GM19023 (cell line): ENCODE measurements around the gene DECR2.
"Not testable (repeated sequence)": the region's sequence is repeated elsewhere in the genome, so short reads cannot be mapped to it uniquely, and the experiment has no call there.

Source experiments
- ATAC-seq: cut with Tn5 transposase; IDR thresholded peaks from one replicate; pipeline ENCODE4 v1.9.1; 2021; ENCODE audit warnings: mild to moderate bottlenecking, moderate library complexity; ENCODE audit not compliant: unreplicated experiment

The DECR2 gene

DNA sequence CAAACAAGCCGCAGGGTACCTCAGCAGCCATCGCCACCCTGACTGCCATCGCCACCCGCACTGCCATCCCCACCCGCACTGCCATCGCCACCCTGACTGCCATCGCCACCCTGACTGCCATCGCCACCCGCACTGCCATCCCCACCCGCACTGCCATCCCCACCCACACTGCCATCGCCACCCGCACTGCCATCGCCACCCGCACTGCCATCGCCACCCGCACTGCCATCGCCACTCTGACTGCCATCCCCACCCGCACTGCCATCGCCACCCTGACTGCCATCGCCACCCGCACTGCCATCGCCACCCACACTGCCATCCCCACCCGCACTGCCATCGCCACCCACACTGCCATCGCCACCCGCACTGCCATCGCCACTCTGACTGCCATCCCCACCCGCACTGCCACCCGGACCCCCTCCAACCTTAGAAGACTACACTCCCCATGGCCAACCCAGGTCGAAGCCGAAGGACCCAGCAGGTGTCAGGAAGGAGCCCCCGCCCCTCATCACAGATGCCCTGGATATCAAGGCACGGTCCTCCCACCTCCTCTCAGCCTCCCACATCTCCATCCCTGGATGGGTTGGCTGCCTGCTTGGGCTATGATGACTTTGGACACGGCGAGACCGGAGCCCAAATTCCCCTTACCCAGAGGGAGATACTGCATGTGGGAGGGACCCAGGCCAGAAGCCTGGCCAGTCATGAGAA lies 23.4 kb upstream of the DECR2 start:
- ATAC-seq, result not testable (repeated sequence)

DNA sequence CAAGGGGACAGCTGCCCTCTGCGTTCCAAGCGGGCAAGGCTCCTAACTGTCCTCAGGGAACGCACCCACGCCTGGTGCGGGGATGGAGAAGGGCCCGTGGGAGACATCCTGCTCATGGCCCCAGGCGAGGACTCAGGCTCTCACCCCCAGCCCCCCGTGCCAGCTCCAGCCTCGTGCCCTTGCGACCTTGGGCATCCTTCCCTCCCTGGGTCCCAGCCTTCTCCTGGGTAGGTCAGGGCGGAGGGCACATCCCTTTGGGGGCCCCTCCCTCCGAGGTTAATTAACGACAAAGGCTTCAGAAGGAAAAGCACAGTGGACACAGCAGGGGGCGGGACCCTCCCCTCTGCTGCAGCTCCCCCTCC lies 22.9 kb upstream of the DECR2 start:
- ATAC-seq, result no peak

- no peak for ATAC-seq
These were observed 22.3 kb upstream of the DECR2 start for GRCh38 chr16:379183-379960.

- ATAC-seq, result no peak
These were observed 21.5 kb upstream of the DECR2 start for GRCh38 chr16:379961-380761.

GRCh38 chr16:380762-381011 lies 21.0 kb upstream of the DECR2 start:
- no peak for ATAC-seq

DNA sequence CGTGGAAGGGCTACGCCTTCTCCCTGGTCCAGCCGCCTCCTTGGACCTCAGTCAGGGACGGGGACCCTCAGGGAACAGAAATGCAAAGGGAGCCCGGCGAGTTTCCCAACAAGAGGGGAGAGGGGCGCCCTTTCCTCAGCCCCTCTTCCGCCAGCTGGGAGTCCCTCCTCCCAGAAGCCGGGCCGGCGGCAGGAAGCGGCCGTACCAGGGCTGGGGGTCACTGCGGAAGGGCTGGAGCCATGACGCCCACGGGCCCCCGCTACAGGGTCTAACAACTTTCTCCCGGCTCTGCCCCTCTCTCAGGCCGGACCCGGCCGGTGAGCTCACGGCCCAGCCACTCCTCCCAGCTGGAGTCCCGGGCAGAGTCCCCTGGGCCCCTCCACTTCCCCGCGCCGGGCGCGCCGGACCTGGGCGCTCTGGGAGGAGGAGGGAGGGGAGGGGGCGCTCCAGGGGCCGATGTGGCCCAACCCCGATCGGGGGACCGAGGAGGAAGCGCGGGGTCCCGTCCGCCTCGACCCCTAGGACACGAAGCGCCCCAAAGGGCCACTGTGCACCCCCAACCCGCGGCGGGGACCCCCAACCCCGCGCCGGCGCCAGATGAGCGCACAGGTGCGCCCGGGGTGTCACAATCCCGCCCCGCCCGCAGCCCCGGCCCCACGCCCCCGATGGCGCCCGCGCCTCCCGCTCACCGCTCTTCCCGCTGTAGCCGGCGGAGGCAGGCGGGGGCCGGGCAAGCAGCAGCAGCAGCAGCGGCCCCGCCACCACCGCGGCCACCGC lies 20.5 kb upstream of the DECR2 start:
- ATAC-seq, result peak; percentile 26

DNA sequence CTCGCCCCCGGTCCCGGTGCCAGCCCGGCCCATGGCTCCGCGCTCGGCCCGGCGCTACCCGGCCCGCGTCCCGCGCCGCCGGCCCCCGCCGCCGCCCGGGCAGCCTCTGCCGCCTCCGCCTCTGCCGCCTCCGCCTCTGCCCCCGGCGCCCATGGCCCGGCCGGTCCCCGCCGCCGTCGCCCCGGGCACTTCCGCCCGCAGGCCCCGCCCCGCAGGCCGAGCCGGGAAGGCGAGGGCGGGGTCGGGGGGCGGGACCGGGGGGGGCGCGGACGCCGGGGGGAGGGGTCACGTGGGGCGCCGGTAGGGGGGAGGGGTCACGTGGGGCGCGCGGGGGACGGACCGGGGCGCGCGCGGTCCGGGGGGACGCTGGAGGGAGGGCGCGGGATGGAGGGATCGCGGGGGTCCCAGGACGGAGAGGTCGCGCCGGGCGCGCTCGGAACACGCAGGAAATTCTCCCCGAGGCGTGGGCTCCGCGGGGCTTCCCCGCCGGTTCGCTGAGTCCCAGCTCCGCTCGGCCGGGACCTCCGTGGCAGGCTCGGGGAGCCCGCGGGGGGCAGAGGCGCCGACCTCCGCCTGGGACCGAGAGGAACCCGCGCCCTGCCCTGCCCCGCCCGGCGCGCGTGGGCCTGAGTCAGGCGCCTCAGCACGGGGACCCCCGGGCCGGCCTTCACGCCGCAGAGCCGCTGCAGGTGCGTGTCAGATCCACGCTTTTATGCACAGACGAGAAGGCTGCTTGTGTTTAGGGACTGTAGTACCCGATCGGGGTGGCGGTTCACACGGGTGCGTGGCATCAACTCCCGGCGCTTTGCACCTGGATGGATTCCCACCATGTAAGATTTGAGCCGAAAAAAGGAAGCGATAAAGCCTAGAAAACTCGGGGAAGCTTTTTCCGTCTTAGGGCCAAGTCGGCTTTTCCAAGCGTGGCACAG lies 19.6 kb upstream of the DECR2 start, which contains the start of gene PGAP6:
PGAP6 (minus strand) TSS at position 190 of the 929 bp plus-strand sequence; CDS start at position 33, 157 bp downstream.
- ATAC-seq, result peak; percentile 53

DNA sequence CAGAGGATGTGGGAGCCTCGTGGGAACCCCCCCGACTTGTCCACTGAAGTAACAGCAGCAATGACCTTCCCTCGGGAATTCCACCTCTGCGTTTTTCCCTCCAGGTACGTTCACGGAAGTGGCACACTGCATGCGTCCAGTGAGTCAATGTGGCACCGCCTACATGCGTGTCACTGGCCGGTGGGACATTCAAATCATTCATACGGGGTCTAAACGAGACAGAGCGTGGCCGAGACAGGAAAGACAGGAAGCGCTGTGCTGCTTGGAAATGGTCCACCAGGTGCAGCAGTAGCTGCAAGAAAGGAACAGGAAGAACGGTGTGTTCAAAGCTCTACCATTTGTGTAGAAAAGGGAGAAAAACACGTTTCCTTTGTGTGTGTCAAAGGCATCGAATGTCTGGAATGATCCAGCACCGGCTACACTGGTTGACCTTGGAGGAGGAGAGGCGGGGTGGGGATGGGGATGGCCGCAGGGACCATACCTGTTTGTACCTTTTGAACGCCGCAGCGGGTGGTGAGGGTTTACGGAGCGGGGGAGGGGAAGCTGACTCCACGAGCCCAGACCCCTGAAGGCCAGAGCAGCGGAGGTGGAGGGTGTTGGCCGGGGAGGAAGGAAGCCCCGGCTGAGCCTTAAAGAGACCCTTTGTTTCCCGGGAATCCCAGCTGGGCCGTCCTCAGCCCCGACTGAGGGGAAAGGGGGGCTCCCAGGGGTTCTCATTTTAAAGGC lies 18.2 kb upstream of the DECR2 start:
- no peak for ATAC-seq

DNA sequence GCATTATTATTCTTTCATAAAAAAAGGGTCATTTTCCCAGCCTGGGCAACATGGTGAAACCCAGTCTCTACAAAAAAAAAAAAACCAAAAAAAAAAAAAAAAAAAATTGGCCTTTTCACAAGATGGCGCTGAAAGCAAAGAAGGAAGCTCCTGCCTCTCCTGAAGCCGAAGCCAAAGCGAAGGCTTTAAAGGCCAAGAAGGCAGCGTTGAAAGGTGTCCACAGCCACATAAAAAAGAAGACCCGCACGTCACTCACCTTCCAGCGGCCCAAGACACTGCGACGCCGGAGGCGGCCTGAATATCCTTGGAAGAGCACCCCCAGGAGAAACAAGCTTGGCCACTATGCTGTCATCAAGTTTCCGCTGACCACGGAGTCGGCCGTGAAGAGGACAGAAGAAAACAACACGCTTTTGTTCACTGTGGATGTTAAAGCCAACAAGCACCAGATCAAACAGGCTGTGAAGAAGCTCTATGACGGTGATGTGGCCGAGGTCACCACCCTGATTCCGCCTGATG lies 15.0 kb upstream of the DECR2 start:
- no peak for ATAC-seq

- not testable (repeated sequence) for ATAC-seq
These were observed 13.7 kb upstream of the DECR2 start for GRCh38 chr16:387761-388666.

GRCh38 chr16:389352-389751 lies 12.3 kb upstream of the DECR2 start:
- no peak for ATAC-seq

DNA sequence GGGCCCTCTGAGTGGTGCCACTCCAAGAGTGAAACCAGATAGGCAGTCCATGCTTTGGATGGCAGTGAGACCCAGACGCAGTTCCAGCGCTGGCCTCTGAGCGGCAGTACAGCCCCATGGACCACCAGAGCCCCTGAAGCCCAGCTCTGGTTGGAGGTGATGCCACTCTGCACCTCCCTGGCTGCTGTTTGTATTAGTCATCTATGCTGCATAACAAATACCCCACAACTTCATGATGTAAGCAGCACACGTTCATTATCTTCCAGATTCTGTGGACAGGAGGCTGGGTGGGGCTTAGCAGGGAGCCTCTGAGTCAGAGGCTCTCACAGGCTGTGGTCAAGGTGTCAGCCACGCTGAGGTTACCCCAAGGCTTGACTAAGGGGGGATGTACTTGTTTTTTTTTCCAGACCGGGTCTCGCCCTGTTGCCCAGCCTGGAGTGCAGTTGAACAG lies 9.8 kb upstream of the DECR2 start:
- ATAC-seq, result no peak

DNA sequence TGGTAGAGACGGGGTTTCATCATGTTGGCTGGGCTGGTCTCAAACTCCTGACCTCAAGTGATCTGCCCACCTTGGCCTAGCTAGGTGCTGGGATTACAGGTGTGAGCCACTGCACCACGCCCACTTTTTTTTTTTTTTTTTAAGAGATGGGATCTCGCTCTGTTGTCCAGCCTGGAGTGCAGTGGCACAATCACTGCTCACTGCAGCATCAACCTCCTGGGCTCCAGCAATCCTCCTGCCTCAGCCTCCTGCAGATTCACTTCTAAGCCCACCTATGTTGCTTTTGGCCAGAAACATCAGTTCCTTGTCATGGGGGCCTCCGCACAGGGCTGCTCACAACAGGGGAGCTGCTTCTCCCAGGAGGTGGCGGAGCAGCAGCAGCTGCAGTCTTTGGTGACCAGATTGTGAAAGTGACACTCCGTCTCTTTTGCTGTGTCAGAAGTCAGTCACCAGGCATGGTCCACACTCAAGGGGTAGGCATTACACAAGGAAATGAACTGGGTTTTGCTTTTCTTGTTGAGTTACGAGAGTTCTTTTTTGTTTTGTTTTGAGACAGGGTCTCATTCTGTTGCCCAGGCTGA lies 9.1 kb upstream of the DECR2 start:
- ATAC-seq, result no peak

DNA sequence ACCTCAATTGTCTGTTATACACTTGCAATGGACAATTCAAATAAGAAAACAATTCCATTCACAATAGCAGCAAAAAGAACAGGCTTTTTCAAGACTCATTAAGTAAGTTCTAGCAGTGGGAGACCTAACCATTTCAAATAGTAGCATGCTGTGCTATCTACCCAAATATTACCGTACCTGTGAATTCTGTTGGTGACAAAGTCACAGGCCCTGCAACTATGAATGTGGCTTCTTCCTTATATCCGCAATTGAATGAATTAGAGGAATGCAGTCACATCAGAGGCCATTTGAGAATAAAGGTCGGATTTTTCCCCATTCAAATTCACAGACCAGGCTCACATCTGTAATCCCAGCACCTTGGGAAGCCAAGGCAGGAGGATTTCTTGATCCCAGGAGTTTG lies 5.5 kb upstream of the DECR2 start:
- ATAC-seq, result no peak

DNA sequence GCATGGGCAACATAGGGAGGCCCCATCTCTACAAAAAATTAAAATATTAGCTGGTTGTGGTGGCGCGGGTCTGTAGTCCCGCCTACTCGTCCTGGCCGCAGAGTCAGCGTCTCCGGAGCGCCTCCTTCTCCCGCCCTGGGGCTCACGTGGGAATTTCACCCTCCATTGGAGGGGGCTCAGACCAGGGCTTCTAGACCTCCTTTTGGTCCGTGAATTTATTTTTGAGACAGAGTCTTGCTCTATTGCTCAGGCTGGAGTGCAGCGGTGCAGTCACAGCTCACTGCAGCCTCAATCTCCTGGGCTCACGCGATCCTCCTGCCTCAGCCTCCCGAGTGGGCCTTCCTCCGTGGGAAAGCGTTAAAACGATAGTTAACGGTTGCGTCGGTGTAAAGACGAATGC lies 5.1 kb upstream of the DECR2 start:
- no peak for ATAC-seq

DNA sequence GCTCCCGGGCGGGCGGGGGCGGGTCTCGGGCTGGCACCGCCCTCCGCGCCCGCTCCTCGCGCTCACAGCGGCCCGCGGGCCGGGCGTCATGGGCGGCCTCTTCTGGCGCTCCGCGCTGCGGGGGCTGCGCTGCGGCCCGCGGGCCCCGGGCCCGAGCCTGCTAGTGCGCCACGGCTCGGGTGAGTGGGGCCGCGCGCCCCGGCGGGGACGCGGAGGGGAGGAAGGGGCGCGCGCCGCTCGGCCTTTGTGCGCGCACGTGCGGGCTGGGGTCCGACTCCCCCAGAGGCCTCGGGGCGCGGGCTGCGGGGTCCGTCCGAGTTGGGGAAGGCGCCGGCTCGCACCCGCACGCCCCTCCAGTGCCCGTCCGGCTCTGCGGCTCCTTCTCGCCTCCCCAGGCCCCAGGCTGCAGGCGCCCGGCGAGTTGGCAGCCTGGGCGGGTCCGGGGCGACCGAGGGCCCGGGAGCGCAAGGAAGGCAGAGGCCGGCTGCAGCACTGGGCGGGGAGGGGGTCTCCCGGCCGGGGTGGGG lies 4.5 kb upstream of the DECR2 start, which contains the start of gene NME4:
NME4 (plus strand) TSS at position 65 of the 527 bp plus-strand sequence; CDS start at position 89, 24 bp downstream.
- no peak for ATAC-seq

DNA sequence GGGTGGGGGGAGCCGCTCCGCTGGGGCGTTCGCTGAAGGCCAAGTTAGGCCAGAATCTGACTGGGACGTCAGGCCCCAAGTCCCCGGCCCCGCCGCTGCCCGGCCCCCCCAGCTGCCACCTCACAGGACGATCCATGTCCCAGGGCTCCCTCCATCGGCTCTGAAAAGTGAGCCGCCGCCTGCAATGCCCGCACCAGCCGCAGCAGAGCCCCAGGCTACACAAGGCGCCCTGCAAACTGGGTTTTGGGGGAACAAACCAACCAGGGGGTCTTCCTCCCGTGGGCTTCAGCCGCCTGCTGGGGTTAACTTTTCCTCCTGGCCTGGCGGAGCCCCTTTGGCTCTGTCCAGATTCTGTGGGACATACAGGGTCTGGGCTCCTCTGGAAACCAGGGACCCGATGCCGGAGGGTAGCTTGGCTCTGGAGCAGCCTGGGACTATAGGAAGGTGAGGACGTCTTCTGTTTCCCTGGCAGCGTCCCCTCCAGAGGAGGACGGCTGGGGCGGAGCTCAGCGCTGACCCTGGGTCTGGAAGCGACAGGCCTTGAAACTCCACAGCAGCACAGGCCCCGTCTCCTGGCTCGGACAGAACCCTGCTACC lies 3.9 kb upstream of the DECR2 start:
- no peak for ATAC-seq
